Astrocyte (in vitro differentiated cells and primary cell): ENCODE data around the gene PAX8. TPM values are rescaled to one million over a fixed set of nuclear protein-coding genes. Genes with fewer than 3 reads are reported as not detected.

ENCODE experiments used
- DNase-seq: peaks from one replicate; pipeline ENCODE4 v3.0.0-alpha.2; 2010; ENCODE audit warnings: low read depth
- FAIRE-seq: peaks from 2 replicates; lab custom pipeline; 2011; peaks lifted over from hg19 to GRCh38; lab: Jason Lieb, UNC
- H2AFZ ChIP-seq: 2 replicates; pipeline ENCODE4 v1.6.0; 2012; ENCODE audit warnings: low read depth, low read length, inconsistent platforms
- H3K27ac ChIP-seq: 2 replicates; pipeline ENCODE4 v1.5.1; 2011; ENCODE audit warnings: low read depth, low read length, inconsistent platforms
- H3K27me3 ChIP-seq: 2 replicates; pipeline ENCODE4 v1.6.0; 2011; ENCODE audit warnings: low read length, inconsistent platforms; ENCODE audit not compliant: insufficient read depth
- H3K36me3 ChIP-seq: 2 replicates; pipeline ENCODE4 v1.5.1; 2011; ENCODE audit warnings: low read length, inconsistent platforms; ENCODE audit not compliant: insufficient read depth
- H3K4me1 ChIP-seq: 2 replicates; pipeline ENCODE4 v1.5.1; 2011; ENCODE audit warnings: low read length, inconsistent platforms; ENCODE audit not compliant: insufficient read depth
- H3K4me2 ChIP-seq: 2 replicates; pipeline ENCODE4 v1.6.0; 2012; ENCODE audit warnings: low read length, inconsistent platforms
- H3K4me3 ChIP-seq: 2 replicates; pipeline ENCODE4 v1.5.1; 2011; ENCODE audit warnings: low read depth, mild to moderate bottlenecking, low read length, inconsistent platforms; ENCODE audit not compliant: insufficient read depth
- H3K79me2 ChIP-seq: 2 replicates; pipeline ENCODE4 v1.6.0; 2012; ENCODE audit warnings: mild to moderate bottlenecking, low read length, inconsistent platforms; ENCODE audit not compliant: insufficient read depth
- H3K9ac ChIP-seq: 2 replicates; pipeline ENCODE4 v1.6.0; 2012; ENCODE audit warnings: mild to moderate bottlenecking, low read length, inconsistent platforms
- H3K9me3 ChIP-seq: 2 replicates; pipeline ENCODE4 v1.5.1; 2012; ENCODE audit warnings: low read depth, mild to moderate bottlenecking, low read length, inconsistent platforms; ENCODE audit not compliant: insufficient read depth
- H4K20me1 ChIP-seq: 2 replicates; pipeline ENCODE4 v1.6.0; 2012; ENCODE audit warnings: low read length, inconsistent platforms; ENCODE audit not compliant: insufficient read depth
- H3K27ac Mint-ChIP-seq: one replicate; pipeline ENCODE4 v1.8.0; 2021; ENCODE audit warnings: mild to moderate bottlenecking, mixed read lengths; ENCODE audit not compliant: unreplicated experiment
- H3K27me3 Mint-ChIP-seq: one replicate; pipeline ENCODE4 v1.8.0; 2021; ENCODE audit warnings: low read depth, mixed read lengths; ENCODE audit not compliant: unreplicated experiment
- H3K36me3 Mint-ChIP-seq: one replicate; pipeline ENCODE4 v1.8.0; 2021; ENCODE audit warnings: low read depth, mixed read lengths; ENCODE audit not compliant: unreplicated experiment
- H3K4me1 Mint-ChIP-seq: one replicate; pipeline ENCODE4 v1.8.0; 2021; ENCODE audit warnings: low read depth, mixed read lengths; ENCODE audit not compliant: unreplicated experiment
- H3K4me3 Mint-ChIP-seq: one replicate; pipeline ENCODE4 v1.8.0; 2021; ENCODE audit warnings: mild to moderate bottlenecking, moderate library complexity, mixed read lengths; ENCODE audit not compliant: unreplicated experiment
- H3K9me3 Mint-ChIP-seq: one replicate; pipeline ENCODE4 v1.8.0; 2021; ENCODE audit warnings: mild to moderate bottlenecking, mixed read lengths; ENCODE audit not compliant: unreplicated experiment
- CTCF ChIP-seq: IDR thresholded peaks from 2 replicates; pipeline ENCODE4 v1.5.1; 2011; ENCODE audit warnings: low read depth, mild to moderate bottlenecking, inconsistent platforms, low read length, moderate library complexity; ENCODE audit not compliant: insufficient read depth
- EZH2 ChIP-seq: IDR thresholded peaks from 2 replicates; pipeline ENCODE4 v1.6.1; 2012; ENCODE audit warnings: mild to moderate bottlenecking, low read length, inconsistent platforms; ENCODE audit not compliant: insufficient read depth
- total RNA-seq: library from RNA; stranded (reverse); gene quantifications from 2 replicates; pipeline ENCODE4 v1.2.1, GENCODE V29; 2021

The PAX8 gene
- total RNA-seq, 1 donor from 2014 or later, result 0.48 TPM

DNA sequence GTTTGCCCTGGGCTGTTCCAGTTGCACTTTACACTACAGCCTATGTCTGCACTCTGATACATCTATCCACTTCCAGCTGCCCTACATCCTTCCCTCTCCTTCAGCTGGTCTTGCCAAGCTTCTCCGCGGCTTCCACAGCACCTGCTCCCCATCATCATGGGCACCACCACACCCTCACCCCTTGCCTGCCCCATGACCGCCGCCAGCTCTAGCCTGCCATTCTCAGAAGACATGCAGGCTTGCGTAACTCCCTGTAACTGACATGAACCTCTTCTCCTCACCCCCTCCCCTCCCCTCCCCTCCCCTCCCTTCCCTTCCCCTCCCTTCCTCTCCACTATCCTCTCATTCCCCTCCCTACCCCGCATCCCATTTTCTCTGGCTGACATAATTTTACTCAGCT lies 46.0 kb downstream of the PAX8 start:
- no peaks in the 10 kb centered on the region for H3K9me3 Mint-ChIP-seq
- Histone ChIP-seq H3K4me1 (peaks cover 6% of the 10 kb centered on the region), H3K9me3 (no peaks in the 10 kb centered on the region), H3K9ac (no peak overlapping the region), H3K4me2 (no peak overlapping the region), H3K79me2 (no peaks in the 10 kb centered on the region), H3K36me3 (no peaks in the 10 kb centered on the region), H4K20me1 (no peaks in the 10 kb centered on the region), H3K4me3 (no peak overlapping the region), H2AFZ (no peak overlapping the region), H3K27ac (no peak overlapping the region), H3K27me3 (no peaks in the 10 kb centered on the region)
- no peaks in the 10 kb centered on the region for H3K36me3 Mint-ChIP-seq
- no peak for TF ChIP-seq CTCF
- TF ChIP-seq EZH2, result no peak
- H3K4me1 Mint-ChIP-seq, result peaks cover 7% of the 10 kb centered on the region
- no peak overlapping the region for H3K4me3 Mint-ChIP-seq
- FAIRE-seq (no peak), DNase-seq (no peak)
- H3K27ac Mint-ChIP-seq, result no peak overlapping the region
- peaks cover 7% of the 10 kb centered on the region for H3K27me3 Mint-ChIP-seq

GRCh38 chr2:113232123-113232522 lies 46.6 kb downstream of the PAX8 start:
- H3K27ac ChIP-seq, result no peak overlapping the region
- Mint-ChIP-seq H3K27ac (no peak overlapping the region), H3K27me3 (peaks cover 7% of the 10 kb centered on the region), H3K9me3 (no peaks in the 10 kb centered on the region), H3K36me3 (no peaks in the 10 kb centered on the region), H3K4me3 (no peak overlapping the region), H3K4me1 (peaks cover 10% of the 10 kb centered on the region)
- H3K27me3 ChIP-seq, result no peaks in the 10 kb centered on the region
- H3K4me3 ChIP-seq, result no peak overlapping the region
- no peaks in the 10 kb centered on the region for H3K79me2 ChIP-seq
- H3K9me3 ChIP-seq, result no peaks in the 10 kb centered on the region
- no peaks in the 10 kb centered on the region for H4K20me1 ChIP-seq
- H3K36me3 ChIP-seq, result no peaks in the 10 kb centered on the region
- DNase-seq (no peak), FAIRE-seq (no peak)
- H3K4me1 ChIP-seq, result peaks cover 6% of the 10 kb centered on the region
- H3K9ac ChIP-seq, result no peak overlapping the region
- no peak for TF ChIP-seq EZH2
- no peak for TF ChIP-seq CTCF
- no peak overlapping the region for H3K4me2 ChIP-seq
- H2AFZ ChIP-seq, result no peak overlapping the region

GRCh38 chr2:113231064-113231463 lies 47.7 kb downstream of the PAX8 start:
- H4K20me1 ChIP-seq, result no peaks in the 10 kb centered on the region
- H3K4me1 ChIP-seq, result peaks cover 9% of the 10 kb centered on the region
- no peaks in the 10 kb centered on the region for H3K36me3 ChIP-seq
- H2AFZ ChIP-seq, result no peak overlapping the region
- H3K9me3 ChIP-seq, result no peaks in the 10 kb centered on the region
- H3K4me3 ChIP-seq, result no peak overlapping the region
- no peaks in the 10 kb centered on the region for H3K27me3 ChIP-seq
- no peak overlapping the region for H3K4me2 ChIP-seq
- Mint-ChIP-seq H3K27ac (no peak overlapping the region), H3K27me3 (peaks cover 7% of the 10 kb centered on the region), H3K4me3 (no peak overlapping the region), H3K9me3 (no peaks in the 10 kb centered on the region), H3K4me1 (peaks cover 14% of the 10 kb centered on the region), H3K36me3 (no peaks in the 10 kb centered on the region)
- no peak for FAIRE-seq
- H3K79me2 ChIP-seq, result no peaks in the 10 kb centered on the region
- TF ChIP-seq EZH2 (no peak), CTCF (no peak)
- H3K9ac ChIP-seq, result no peak overlapping the region
- no peak for DNase-seq
- H3K27ac ChIP-seq, result no peak overlapping the region
